OCI-LY1 (cell line): ENCODE data around the gene SLC43A2.
A peak's percentile ranks its signal among the peaks of the same experiment; 100 is the strongest.

Source experiments
- H2AFZ ChIP-seq: fragments of 200-600 bp; sonication (generic), shearing (Covaris generic); 2 replicates; pipeline ENCODE4 v1.6.0; 2014; ENCODE audit warnings: antibody characterized with exemption, mild to moderate bottlenecking, low read length
- H3F3A ChIP-seq: fragments of 200-600 bp; sonication (generic), shearing (Covaris generic); 2 replicates; pipeline ENCODE4 v1.6.0; 2014; ENCODE audit warnings: mild to moderate bottlenecking, antibody characterized with exemption, low read length, moderate library complexity; ENCODE audit not compliant: insufficient read depth
- H3K27ac ChIP-seq: fragments of 200-600 bp; sonication (generic); 2 replicates; pipeline ENCODE4 v1.5.1; 2014; ENCODE audit warnings: low read length, mixed run types, mild to moderate bottlenecking, low read depth; ENCODE audit not compliant: poor library complexity, severe bottlenecking
- H3K27me3 ChIP-seq: fragments of 200-600 bp; sonication (generic); 2 replicates; pipeline ENCODE4 v1.6.0; 2014; ENCODE audit warnings: antibody characterized with exemption, mild to moderate bottlenecking, low read length, moderate library complexity; ENCODE audit not compliant: insufficient read depth
- H3K36me3 ChIP-seq: fragments of 200-600 bp; sonication (generic); 2 replicates; pipeline ENCODE4 v1.6.1; 2014; ENCODE audit warnings: mild to moderate bottlenecking, antibody characterized with exemption, low read length, moderate library complexity, mixed read lengths; ENCODE audit not compliant: insufficient read depth
- H3K4me1 ChIP-seq: fragments of 200-600 bp; sonication (generic); 2 replicates; pipeline ENCODE4 v1.5.1; 2014; ENCODE audit warnings: mild to moderate bottlenecking, low read length, moderate library complexity; ENCODE audit not compliant: insufficient read depth, severe bottlenecking
- H3K4me2 ChIP-seq: fragments of 200-600 bp; sonication (generic), shearing (Covaris generic); 2 replicates; pipeline ENCODE4 v1.6.1; 2014; ENCODE audit warnings: low read length
- H3K4me3 ChIP-seq: fragments of 200-600 bp; sonication (generic); 2 replicates; pipeline ENCODE4 v1.5.1; 2014; ENCODE audit warnings: low read length, low read depth, mild to moderate bottlenecking, mixed read lengths; ENCODE audit not compliant: poor library complexity, severe bottlenecking
- H3K79me2 ChIP-seq: fragments of 200-600 bp; shearing (Covaris generic); 2 replicates; pipeline ENCODE4 v1.6.1; 2016; ENCODE audit warnings: mixed run types, low read length, mixed read lengths; ENCODE audit not compliant: insufficient read depth
- H3K9ac ChIP-seq: fragments of 200-600 bp; sonication (generic), shearing (Covaris generic); 2 replicates; pipeline ENCODE4 v1.6.1; 2014; ENCODE audit warnings: mild to moderate bottlenecking, low read length, mixed read lengths
- H3K9me2 ChIP-seq: fragments of 200-600 bp; sonication (generic), shearing (Covaris generic); 2 replicates; pipeline ENCODE4 v1.6.1; 2014; ENCODE audit warnings: low read depth, mild to moderate bottlenecking, low read length, mixed read lengths
- H3K9me3 ChIP-seq: fragments of 200-600 bp; shearing (Covaris generic); 2 replicates; pipeline ENCODE4 v1.6.1; 2014; ENCODE audit warnings: low read length, mixed read lengths
- H4K20me1 ChIP-seq: fragments of 200-600 bp; sonication (generic), shearing (Covaris generic); 2 replicates; pipeline ENCODE4 v1.6.0; 2016; ENCODE audit warnings: mild to moderate bottlenecking, low read length; ENCODE audit not compliant: insufficient read depth
- EZH2 ChIP-seq: fragments of 200-600 bp; sonication (generic), shearing (Covaris generic); IDR thresholded peaks from 2 replicates; pipeline ENCODE4 v1.8.0; 2017; ENCODE audit warnings: borderline replicate concordance, mixed run types, mild to moderate bottlenecking, antibody characterized with exemption, low read length, moderate library complexity, mixed read lengths
- TF ChIP-seq, protein P1 (sequence below): fragments of 200-600 bp; sonication (generic), shearing (Covaris generic); IDR thresholded peaks from 2 replicates; pipeline ENCODE4 v1.5.1; 2017; ENCODE audit warnings: mild to moderate bottlenecking, antibody characterized with exemption, low read length, moderate library complexity, mixed read lengths

SLC43A2 gene

DNA sequence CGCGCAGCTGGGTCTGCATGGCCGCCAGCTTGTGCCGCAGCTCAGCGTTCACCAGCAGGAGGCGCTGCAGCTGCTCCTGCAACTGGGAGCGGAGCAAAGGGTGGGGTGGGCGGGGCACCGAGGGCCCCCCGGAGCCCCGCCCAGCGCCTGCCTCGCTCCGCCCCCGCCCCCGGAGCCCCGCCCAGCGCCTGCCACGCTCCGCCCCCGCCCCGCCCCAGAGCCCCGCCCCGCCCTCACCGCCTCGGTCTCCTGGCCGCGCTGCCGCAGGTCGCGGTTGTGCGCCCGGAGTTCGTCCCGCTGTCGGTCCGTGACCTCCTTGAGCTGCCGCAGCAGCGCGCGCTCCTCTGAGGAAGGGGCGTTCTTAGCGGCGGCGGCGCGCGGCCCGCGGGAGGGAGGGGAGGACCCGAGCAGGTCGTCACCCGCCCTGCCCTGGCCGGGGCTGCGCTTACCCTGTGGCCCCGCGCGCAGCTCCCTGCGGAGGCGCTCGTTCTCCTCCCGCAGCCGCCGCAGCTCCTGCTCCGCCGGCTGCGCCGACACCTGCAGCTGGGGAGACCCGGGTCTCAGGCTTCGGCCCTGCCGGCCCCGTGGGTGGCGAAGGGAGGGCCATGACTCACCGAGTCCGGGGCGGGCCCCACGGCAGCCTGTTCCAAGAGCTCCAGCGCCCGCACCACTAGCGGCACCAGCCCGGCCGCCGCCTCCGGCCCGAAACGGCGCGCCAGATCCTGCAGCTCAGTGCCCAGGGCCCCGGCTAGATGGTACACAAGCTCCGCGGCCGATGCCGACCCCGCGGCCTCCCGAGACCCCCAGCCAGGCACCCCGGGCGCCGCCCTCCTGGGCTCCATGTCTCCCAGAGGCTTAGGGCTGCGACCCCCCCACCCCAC, 20.6 kb upstream of the SLC43A2 start:
- no peak for TF ChIP-seq EZH2
- TF ChIP-seq, protein P1, sequence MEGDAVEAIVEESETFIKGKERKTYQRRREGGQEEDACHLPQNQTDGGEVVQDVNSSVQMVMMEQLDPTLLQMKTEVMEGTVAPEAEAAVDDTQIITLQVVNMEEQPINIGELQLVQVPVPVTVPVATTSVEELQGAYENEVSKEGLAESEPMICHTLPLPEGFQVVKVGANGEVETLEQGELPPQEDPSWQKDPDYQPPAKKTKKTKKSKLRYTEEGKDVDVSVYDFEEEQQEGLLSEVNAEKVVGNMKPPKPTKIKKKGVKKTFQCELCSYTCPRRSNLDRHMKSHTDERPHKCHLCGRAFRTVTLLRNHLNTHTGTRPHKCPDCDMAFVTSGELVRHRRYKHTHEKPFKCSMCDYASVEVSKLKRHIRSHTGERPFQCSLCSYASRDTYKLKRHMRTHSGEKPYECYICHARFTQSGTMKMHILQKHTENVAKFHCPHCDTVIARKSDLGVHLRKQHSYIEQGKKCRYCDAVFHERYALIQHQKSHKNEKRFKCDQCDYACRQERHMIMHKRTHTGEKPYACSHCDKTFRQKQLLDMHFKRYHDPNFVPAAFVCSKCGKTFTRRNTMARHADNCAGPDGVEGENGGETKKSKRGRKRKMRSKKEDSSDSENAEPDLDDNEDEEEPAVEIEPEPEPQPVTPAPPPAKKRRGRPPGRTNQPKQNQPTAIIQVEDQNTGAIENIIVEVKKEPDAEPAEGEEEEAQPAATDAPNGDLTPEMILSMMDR, result no peak; the same call in 1 of the 2 replicates
- peak overlapping the region; percentile 69 for H3K9ac ChIP-seq
- H3K9me3 ChIP-seq, result no peaks in the 10 kb centered on the region
- H2AFZ ChIP-seq, result no peak overlapping the region
- peak overlapping the region; percentile 64 for H3K4me3 ChIP-seq
- no peaks in the 10 kb centered on the region for H3K27me3 ChIP-seq
- no peaks in the 10 kb centered on the region for H4K20me1 ChIP-seq
- H3K79me2 ChIP-seq, result no peaks in the 10 kb centered on the region
- H3K9me2 ChIP-seq, result no peaks in the 10 kb centered on the region
- H3K27ac ChIP-seq, result peak overlapping the region; percentile 33
- H3K36me3 ChIP-seq, result peaks cover 44% of the 10 kb centered on the region
- H3K4me1 ChIP-seq, result peaks cover 20% of the 10 kb centered on the region
- H3K4me2 ChIP-seq, result peak overlapping the region; percentile 95
- no peaks in the 10 kb centered on the region for H3F3A ChIP-seq

DNA sequence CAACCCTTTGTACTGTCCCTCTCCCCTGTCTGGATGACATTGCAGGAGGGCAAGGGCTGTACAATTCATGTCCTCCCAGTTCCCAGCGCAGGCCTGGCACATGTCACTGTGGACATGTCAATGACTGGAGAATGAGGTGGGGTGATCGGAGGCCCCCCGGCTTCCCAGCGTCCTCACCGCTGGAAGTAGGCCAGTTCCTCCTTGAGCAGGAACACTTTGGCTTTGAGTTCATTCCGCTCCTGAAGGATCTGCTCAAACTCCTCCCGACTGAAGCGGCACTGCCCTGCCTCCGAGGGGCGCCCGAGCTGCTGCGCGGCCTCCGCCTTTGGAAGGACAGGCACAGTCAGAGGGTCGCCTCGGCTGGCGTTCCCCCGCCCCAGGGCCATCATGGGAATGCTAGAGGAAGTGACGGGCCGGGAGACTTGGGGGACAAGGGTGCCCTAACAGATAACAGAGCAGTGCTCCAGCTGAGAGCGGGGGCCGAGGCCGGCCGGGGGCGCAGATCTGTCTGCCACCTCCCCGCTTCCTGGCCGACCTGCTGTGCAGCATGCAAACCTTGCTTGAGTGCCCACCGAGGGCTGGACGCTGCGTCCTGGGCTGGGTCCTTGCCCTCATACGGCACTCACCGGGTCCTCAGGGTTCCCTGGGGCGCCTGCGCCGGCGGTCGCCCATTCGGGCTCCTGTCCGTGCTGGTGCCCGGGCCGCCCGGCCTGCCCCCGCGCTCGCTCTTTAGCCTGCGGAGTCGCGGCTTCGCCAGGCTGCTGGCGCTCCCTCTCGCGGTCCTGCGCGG, 19.7 kb upstream of the SLC43A2 start:
- no peak overlapping the region for H3K27ac ChIP-seq
- H3K9me2 ChIP-seq, result no peaks in the 10 kb centered on the region
- H3K36me3 ChIP-seq, result peaks cover 35% of the 10 kb centered on the region
- peak overlapping the region; percentile 63 for H3K4me3 ChIP-seq
- no peaks in the 10 kb centered on the region for H3K79me2 ChIP-seq
- peak overlapping the region; percentile 88 for H3K4me2 ChIP-seq
- H3K27me3 ChIP-seq, result no peaks in the 10 kb centered on the region
- no peaks in the 10 kb centered on the region for H3K9me3 ChIP-seq
- no peak overlapping the region for H2AFZ ChIP-seq
- H3K4me1 ChIP-seq, result peaks cover 29% of the 10 kb centered on the region
- TF ChIP-seq, protein P1, result peak; percentile 75
- no peak for TF ChIP-seq EZH2
- peak overlapping the region; percentile 69 for H3K9ac ChIP-seq
- H4K20me1 ChIP-seq, result no peaks in the 10 kb centered on the region
- no peaks in the 10 kb centered on the region for H3F3A ChIP-seq

DNA sequence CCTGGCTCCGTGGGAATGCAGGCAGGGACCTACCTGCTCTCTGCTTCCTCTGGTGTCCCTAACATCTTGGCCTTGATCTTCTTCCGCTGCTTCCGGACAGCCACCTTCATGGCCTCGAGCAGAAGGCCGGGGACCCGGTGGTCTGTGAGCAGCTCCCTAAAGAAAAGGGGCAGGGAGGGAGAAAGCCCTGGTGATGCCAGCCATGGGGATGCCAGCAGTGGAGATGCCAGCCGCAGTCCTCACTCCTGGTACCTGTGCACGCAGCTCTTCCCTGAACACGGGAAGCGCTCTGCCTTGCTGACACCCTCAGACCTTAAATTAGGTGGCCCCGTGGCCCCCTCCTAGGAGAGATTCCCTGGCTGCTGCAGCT, 19.2 kb upstream of the SLC43A2 start:
- no peaks in the 10 kb centered on the region for H3K27me3 ChIP-seq
- H3K9ac ChIP-seq, result no peak overlapping the region
- no peaks in the 10 kb centered on the region for H3F3A ChIP-seq
- no peak for TF ChIP-seq EZH2
- TF ChIP-seq, protein P1, result no peak
- peaks cover 29% of the 10 kb centered on the region for H3K4me1 ChIP-seq
- H3K9me2 ChIP-seq, result no peaks in the 10 kb centered on the region
- H3K36me3 ChIP-seq, result peaks cover 29% of the 10 kb centered on the region
- no peak overlapping the region for H3K4me3 ChIP-seq
- H4K20me1 ChIP-seq, result no peaks in the 10 kb centered on the region
- H3K27ac ChIP-seq, result no peak overlapping the region
- H3K9me3 ChIP-seq, result no peaks in the 10 kb centered on the region
- H3K79me2 ChIP-seq, result no peaks in the 10 kb centered on the region
- no peak overlapping the region for H2AFZ ChIP-seq
- no peak overlapping the region; the same call in 1 of the 2 replicates for H3K4me2 ChIP-seq
